Omental fat pad (tissue), 4 donors: ENCODE results near the gene INPP4B. TPM values are rescaled to one million over a fixed set of nuclear protein-coding genes. Genes with fewer than 3 reads are reported as not detected.

ENCODE experiments used
- ATAC-seq: fragments of 150-250 bp; one replicate; pipeline ENCODE4 v1.9.1; 2016; ENCODE audit warnings: mild to moderate bottlenecking, moderate library complexity; ENCODE audit not compliant: low FRiP score
- DNase-seq: peaks from one replicate; pipeline ENCODE4 v3.0.0-alpha.2; 2019; ENCODE audit warnings: low spot score
- CTCF ChIP-seq, 3 donors: fragments of 450-650 bp; IDR thresholded peaks; one replicate each; pipeline ENCODE4 v1.5.1; 2016 to 2017; ENCODE audit warnings: antibody characterized with exemption in 3 of 3, mild to moderate bottlenecking in 3 of 3, moderate library complexity in 2 of 3
- total RNA-seq, 4 donors: library from RNA; depleted of rRNA; stranded (reverse); fragments of >200 nt; gene quantifications; one replicate each; pipeline ENCODE4 v1.1.0, GENCODE V29; 2016

The INPP4B gene
- total RNA-seq, 4 donors from 2014 or later: 6.6 to 54.2 (median 14.2) TPM

DNA sequence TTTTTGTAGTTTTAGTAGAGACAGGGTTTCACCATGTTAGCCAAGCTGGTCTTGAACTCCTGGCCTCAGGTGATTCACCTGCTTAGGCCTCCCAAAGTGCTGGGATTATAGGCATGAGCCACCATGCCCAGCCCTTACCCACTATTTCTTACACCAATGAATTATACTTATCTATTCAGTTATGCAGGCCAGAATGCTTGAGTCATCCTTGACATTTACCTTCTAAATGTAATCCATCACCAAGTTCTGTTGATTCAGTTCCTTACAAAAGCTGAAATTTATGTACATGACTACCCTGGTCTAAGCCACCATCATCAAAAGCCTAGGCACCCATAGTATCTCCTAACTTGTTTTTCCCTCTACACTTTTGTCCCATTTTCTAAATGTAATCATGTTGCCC, 624.0 kb downstream of the INPP4B start:
- DNase-seq (no peak), ATAC-seq (no peak)
- no peak for TF ChIP-seq CTCF (IDR thresholded peaks at IDR 0.05)

DNA sequence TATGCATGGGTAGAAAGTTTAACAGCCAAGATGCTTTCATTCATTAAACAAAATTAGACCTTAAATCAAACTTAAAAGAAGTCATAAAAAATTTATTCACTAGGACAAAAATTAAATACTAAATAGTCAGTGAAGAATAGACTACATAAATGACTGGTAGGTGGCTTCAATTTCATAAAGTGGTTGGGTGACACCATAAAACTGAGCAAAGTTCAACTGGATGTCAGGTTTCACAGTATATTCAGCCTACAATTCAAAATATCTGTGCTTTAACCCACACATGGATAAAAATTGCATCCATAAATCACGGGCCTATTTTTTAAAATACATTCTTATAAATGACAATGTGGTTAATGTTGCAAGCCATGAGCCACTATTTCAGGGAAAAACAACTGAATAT, 627.4 kb downstream of the INPP4B start:
- TF ChIP-seq CTCF (IDR thresholded peaks at IDR 0.05): no peak
- DNase-seq (no peak), ATAC-seq (no peak)

DNA sequence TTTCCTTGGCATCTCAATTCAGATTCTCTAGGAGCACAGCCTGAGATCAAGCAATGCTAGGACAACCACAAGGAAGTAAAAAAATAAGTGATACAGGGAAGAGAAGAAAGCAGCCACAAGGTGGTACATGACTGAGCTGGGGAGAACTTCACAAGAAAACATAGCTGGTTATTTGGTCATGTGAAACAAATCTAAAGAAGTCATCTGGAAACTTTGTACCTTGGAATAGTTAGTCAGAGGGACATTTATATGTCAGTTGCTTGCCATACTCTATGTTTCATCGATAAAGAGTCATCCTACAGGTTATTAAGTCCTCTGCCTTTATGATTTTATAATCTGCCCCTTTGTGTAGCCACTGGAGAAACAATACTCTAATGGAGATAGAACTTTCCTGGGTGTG, 634.7 kb downstream of the INPP4B start:
- no peak for DNase-seq
- TF ChIP-seq CTCF (IDR thresholded peaks at IDR 0.05): no peak
- no peak for ATAC-seq

DNA sequence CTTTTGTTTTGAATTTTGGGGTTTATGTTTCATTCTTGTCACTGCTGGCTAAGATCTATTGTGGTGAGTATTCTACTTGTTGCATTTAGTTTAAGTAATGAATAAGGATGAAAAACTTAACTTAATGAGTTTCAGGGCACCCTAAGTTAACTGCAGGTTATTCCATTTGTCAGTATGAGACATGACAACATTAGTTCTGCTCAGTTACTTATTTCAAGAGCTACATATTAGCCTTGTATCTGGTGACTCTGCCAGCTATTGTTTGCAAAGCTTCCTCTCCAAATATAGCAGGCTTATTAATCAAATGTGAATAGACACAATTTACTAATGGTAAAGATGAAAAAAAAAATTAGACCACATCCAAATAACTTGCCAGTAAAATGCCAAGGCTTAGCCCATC, 642.6 kb downstream of the INPP4B start:
- ATAC-seq (no peak), DNase-seq (no peak)
- no peak for TF ChIP-seq CTCF (IDR thresholded peaks at IDR 0.05)

DNA sequence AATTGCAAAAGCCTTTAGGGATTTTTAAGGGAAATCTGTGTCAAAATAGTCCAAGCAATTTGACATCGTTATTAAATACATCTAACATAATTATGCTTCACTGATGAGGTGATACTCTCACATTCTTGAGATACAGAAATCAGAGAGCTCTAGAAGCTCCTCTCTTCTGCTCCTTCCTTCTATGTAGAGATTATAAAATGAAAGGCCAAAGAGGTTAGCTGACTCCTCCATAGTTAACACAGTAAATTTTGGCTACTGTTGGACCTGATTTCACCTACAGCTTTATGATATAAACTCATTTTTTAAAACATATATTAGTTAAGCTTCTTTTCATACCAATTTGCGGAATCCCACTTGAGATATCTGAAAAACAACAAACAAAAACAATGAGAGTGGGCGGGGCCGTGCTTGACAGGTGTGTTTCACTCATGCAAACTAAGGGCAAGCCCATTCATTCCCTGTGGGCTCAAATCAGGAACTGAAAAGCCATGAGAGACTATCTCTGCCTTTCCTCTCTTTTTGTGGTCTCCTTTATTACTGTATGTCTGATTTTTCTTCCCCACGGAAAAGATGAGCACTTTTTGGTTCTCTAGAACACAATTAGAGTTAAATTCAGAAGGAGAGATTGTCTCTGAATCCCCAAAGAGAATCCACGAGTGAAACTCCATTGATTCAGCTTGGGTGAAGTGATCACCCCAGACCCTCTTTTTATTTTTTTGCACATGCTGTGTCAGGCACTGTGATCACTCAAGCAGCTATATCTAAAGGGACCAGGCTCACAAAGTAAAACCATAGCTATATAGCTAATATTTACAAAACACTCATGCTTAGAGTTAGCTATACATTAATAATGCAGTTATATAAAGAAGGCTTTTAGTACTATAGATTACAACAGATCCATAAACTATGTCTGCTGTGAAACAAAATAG, 643.4 kb downstream of the INPP4B start:
- DNase-seq (no peak), ATAC-seq (no peak)
- no peak for TF ChIP-seq CTCF (IDR thresholded peaks at IDR 0.05)

- ATAC-seq (no peak), DNase-seq (no peak)
- no peak for TF ChIP-seq CTCF (IDR thresholded peaks at IDR 0.05)
Measured at GRCh38 chr4:142201041-142201440, 645.1 kb downstream of the INPP4B start.

GRCh38 chr4:142194905-142195304, 651.2 kb downstream of the INPP4B start:
- no peak for DNase-seq
- no peak for ATAC-seq
- no peak for TF ChIP-seq CTCF (IDR thresholded peaks at IDR 0.05)
